Erythroblast (primary cell): ENCODE results near the gene EPB41.

Experiments used
- GATA1 ChIP-seq: IDR thresholded peaks from 2 replicates; pipeline ENCODE4 v1.6.1; 2011; ENCODE audit warnings: low read depth, mild to moderate bottlenecking, control low read depth, low read length, moderate library complexity
- POLR2A ChIP-seq: IDR thresholded peaks from 2 replicates; pipeline ENCODE4 v1.6.1; 2011; ENCODE audit warnings: mild to moderate bottlenecking, low read length

DNA sequence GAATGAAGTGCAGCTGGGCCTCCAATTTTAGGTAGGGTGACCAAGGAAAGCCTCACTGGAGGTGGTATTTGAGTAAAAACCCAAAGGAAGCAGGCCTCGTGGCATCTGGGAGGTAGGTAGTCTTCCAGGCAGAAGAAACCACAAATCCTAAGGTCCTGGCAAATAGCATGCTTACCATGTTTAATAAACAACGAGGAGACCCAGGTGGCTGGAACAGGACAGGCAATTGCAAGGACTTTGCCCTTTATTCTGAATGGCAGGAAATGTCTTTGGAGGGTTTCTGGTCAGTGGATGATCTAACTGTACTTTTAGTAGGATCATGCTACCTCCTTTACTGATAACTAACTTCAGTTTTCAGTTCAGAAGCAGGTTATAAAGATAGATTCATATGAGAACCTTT is 52.2 kb downstream of the EPB41 start:
- no peak for TF ChIP-seq POLR2A
- no peak for TF ChIP-seq GATA1
